ENCODE measurements around the gene CACNA1C. TPM values are rescaled to one million over a fixed set of nuclear protein-coding genes. Genes with fewer than 3 reads are reported as not detected.

Gene CACNA1C
- total RNA-seq, 4 donors from 2014 or later: 2.0 to 4.2 (median 2.5) TPM

- Histone ChIP-seq H3K4me1 (peaks cover 0 to 11% of the 10 kb centered on the region in 2 donors), H3K4me3 (replicated peaks in 1 of 3) (no peak overlapping the region), H3K9me3 (no peaks in the 10 kb centered on the region), H3K36me3 (no peaks in the 10 kb centered on the region), H3K27me3 (no peaks in the 10 kb centered on the region), H3K27ac (no peak overlapping the region)
- 78 to 86% methylated on average over 8 of the region's 8 CpGs for WGBS, 2 donors
- DNase-seq: no peak
- TF ChIP-seq POLR2A (IDR thresholded peaks at IDR 0.05): no peak
- no peak for TF ChIP-seq CTCF (IDR thresholded peaks at IDR 0.05)
- intact Hi-C loops (cut with DNase I): no loop called here
Measured at GRCh38 chr12:2645460-2645859, 592.7 kb downstream of the CACNA1C start.

- no peak overlapping the region for H3K4me3 ChIP-seq (replicated peaks in 1 of 3)
- no peak for DNase-seq
- intact Hi-C loops (cut with DNase I): no loop called here
- H3K9me3 ChIP-seq: no peaks in the 10 kb centered on the region
- no peak for TF ChIP-seq POLR2A (IDR thresholded peaks at IDR 0.05)
- TF ChIP-seq CTCF (IDR thresholded peaks at IDR 0.05): no peak
- peaks cover 0 to 5% of the 10 kb centered on the region in 2 donors for H3K4me1 ChIP-seq
- WGBS, 2 donors: 94 to 100% methylated on average over 1 to 2 of the region's 2 CpGs
- no peaks in the 10 kb centered on the region for H3K36me3 ChIP-seq
- H3K27me3 ChIP-seq: no peaks in the 10 kb centered on the region
- H3K27ac ChIP-seq: no peak overlapping the region
Measured at GRCh38 chr12:2646341-2646740, 593.6 kb downstream of the CACNA1C start.

GRCh38 chr12:2647186-2647585 is 594.4 kb downstream of the CACNA1C start:
- no peak for DNase-seq
- no peaks in the 10 kb centered on the region for H3K9me3 ChIP-seq
- intact Hi-C loops (cut with DNase I): no loop called here
- no peaks in the 10 kb centered on the region for H3K36me3 ChIP-seq
- no peak overlapping the region for H3K27ac ChIP-seq
- H3K27me3 ChIP-seq: no peaks in the 10 kb centered on the region
- no peak overlapping the region for H3K4me3 ChIP-seq (replicated peaks in 1 of 3)
- 86 to 91% methylated on average over 7 of the region's 7 CpGs for WGBS, 2 donors
- no peaks in the 10 kb centered on the region for H3K4me1 ChIP-seq
- no peak for TF ChIP-seq CTCF (IDR thresholded peaks at IDR 0.05)
- no peak for TF ChIP-seq POLR2A (IDR thresholded peaks at IDR 0.05)

- whole genome bisulfite sequencing, 2 donors: 86 to 89% methylated on average over 8 of the region's 8 CpGs
- Histone ChIP-seq H3K4me3 (replicated peaks in 1 of 3) (no peak overlapping the region), H3K9me3 (no peaks in the 10 kb centered on the region), H3K4me1 (no peaks in the 10 kb centered on the region), H3K27ac (no peak overlapping the region), H3K27me3 (no peaks in the 10 kb centered on the region), H3K36me3 (no peaks in the 10 kb centered on the region)
- DNase-seq: no peak
- TF ChIP-seq CTCF (IDR thresholded peaks at IDR 0.05) (no peak), POLR2A (IDR thresholded peaks at IDR 0.05) (no peak)
- intact Hi-C loops (cut with DNase I): no loop called here
Measured at GRCh38 chr12:2648406-2648805, 595.6 kb downstream of the CACNA1C start.

GRCh38 chr12:2649201-2650030 is 596.6 kb downstream of the CACNA1C start:
- H3K4me3 ChIP-seq (replicated peaks in 1 of 3): no peak overlapping the region
- H3K36me3 ChIP-seq: no peaks in the 10 kb centered on the region
- H3K27me3 ChIP-seq: no peaks in the 10 kb centered on the region
- intact Hi-C loops (cut with DNase I): no loop called here
- no peaks in the 10 kb centered on the region for H3K9me3 ChIP-seq
- no peaks in the 10 kb centered on the region for H3K4me1 ChIP-seq
- DNase-seq: no peak
- H3K27ac ChIP-seq: no peak overlapping the region
- TF ChIP-seq CTCF (IDR thresholded peaks at IDR 0.05): no peak
- no peak for TF ChIP-seq POLR2A (IDR thresholded peaks at IDR 0.05)
- WGBS, 2 donors: 70 to 73% methylated on average over 16 of the region's 16 CpGs
